Nephron (organoid): ENCODE measurements around the gene APCDD1.

ENCODE experiments used
- H3K27ac Mint-ChIP-seq, 3 experiments: 2 replicates each; pipeline ENCODE4 v1.8.0; 2020; ENCODE audit warnings: mixed read lengths in 3 of 3, mild to moderate bottlenecking in 2 of 3, moderate library complexity in 1 of 3
- H3K27me3 Mint-ChIP-seq: 2 replicates; pipeline ENCODE4 v1.8.0; 2021; ENCODE audit warnings: low read depth, mild to moderate bottlenecking, moderate library complexity, mixed read lengths
- H3K36me3 Mint-ChIP-seq: 2 replicates; pipeline ENCODE4 v1.8.0; 2020; ENCODE audit warnings: low read depth, mixed read lengths
- H3K4me1 Mint-ChIP-seq: 2 replicates; pipeline ENCODE4 v1.8.0; 2020; ENCODE audit warnings: mixed read lengths
- H3K4me3 Mint-ChIP-seq, 3 experiments: 2 replicates each; pipeline ENCODE4 v1.8.0; 2020; ENCODE audit warnings: mild to moderate bottlenecking in 3 of 3, mixed read lengths in 3 of 3, moderate library complexity in 2 of 3
- H3K9me3 Mint-ChIP-seq: 2 replicates; pipeline ENCODE4 v1.8.0; 2020; ENCODE audit warnings: mixed read lengths
- TF ChIP-seq, protein P1 (sequence below), 3 experiments: fragments of 200-600 bp; sonication (generic); IDR thresholded peaks; one replicate each; pipeline ENCODE4 v1.5.0; 2021; ENCODE audit warnings: antibody characterized with exemption in 3 of 3; ENCODE audit not compliant: unreplicated experiment in 3 of 3

Gene APCDD1

DNA sequence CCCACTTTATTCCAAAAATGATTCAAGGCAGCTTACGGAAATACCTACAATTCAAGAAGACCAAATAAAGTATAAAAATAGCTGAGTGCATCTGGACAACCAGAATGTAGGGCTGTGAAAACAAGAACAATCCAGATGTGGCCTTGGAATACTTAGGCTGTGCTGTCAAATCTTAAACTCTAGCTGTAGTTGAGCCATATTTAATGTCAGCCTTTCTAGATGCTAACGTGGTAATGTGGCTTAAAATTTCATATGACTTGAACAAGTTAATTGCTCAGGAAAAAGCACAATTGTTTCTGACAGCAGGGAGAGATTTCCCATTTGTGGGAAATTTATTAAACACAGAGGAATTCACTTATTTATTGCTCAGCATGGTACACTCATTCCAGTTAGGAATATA lies 56.8 kb downstream of the APCDD1 start:
- Mint-ChIP-seq H3K27me3 (peaks cover 4% of the 10 kb centered on the region), H3K4me3 (no peak overlapping the region), H3K9me3 (peaks cover 16% of the 10 kb centered on the region), H3K36me3 (peaks cover 11% of the 10 kb centered on the region), H3K4me1 (peaks cover 26% of the 10 kb centered on the region), H3K27ac (peak overlapping the region in 1 of 3 experiments; percentile 42)
- TF ChIP-seq, protein P1, sequence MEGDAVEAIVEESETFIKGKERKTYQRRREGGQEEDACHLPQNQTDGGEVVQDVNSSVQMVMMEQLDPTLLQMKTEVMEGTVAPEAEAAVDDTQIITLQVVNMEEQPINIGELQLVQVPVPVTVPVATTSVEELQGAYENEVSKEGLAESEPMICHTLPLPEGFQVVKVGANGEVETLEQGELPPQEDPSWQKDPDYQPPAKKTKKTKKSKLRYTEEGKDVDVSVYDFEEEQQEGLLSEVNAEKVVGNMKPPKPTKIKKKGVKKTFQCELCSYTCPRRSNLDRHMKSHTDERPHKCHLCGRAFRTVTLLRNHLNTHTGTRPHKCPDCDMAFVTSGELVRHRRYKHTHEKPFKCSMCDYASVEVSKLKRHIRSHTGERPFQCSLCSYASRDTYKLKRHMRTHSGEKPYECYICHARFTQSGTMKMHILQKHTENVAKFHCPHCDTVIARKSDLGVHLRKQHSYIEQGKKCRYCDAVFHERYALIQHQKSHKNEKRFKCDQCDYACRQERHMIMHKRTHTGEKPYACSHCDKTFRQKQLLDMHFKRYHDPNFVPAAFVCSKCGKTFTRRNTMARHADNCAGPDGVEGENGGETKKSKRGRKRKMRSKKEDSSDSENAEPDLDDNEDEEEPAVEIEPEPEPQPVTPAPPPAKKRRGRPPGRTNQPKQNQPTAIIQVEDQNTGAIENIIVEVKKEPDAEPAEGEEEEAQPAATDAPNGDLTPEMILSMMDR (IDR thresholded peaks at IDR 0.05; ENCODE audit: unreplicated experiment in 3 of 3) = no peak

DNA sequence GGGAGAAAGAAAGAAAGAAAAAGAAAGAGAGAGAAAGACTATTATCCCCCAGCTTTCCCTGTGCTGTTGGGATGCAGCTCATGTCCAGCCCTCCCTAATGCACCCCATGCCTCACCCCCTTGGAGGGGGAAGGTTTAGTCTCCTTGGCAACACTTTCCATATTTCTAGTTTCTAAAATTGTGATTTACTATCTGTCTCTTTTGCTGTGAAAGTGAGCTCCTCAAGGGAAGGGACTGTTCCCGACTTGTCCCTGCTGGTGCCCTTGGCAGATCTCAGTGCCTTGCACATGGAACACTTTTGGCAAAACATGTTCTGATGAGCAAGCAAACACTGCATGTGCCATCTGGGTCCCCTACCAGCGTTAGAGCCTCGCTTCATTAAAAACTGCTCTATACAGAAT lies 59.6 kb downstream of the APCDD1 start:
- H3K27ac Mint-ChIP-seq = peak overlapping the region; percentile 56 to 84 (median 73)
- TF ChIP-seq, protein P1 (IDR thresholded peaks at IDR 0.05; ENCODE audit: unreplicated experiment in 3 of 3) = no peak
- H3K4me1 Mint-ChIP-seq = peaks cover 39% of the 10 kb centered on the region
- H3K4me3 Mint-ChIP-seq = no peak overlapping the region
- H3K27me3 Mint-ChIP-seq = peaks cover 10% of the 10 kb centered on the region
- peaks cover 4% of the 10 kb centered on the region for H3K9me3 Mint-ChIP-seq
- H3K36me3 Mint-ChIP-seq = no peaks in the 10 kb centered on the region

DNA sequence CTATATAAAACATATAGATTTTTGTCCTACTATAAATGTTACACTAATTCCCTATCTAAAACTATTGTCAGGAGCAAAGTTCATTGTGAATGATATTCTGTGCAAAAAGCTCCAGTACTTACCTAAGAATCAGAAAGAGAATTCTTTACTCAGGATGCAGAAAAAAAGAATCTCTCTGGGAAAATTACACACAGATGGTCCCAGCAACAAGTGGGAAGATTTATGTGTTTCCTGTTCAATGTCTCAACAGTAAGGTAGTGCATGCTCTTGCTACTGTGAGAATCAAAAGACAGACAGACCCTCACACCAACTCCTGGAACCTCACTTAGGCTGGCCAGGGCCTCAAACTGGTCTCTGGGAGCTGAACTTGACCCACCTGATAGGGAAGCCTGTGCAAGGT lies 60.2 kb downstream of the APCDD1 start:
- peaks cover 10% of the 10 kb centered on the region for H3K27me3 Mint-ChIP-seq
- TF ChIP-seq, protein P1 (IDR thresholded peaks at IDR 0.05; ENCODE audit: unreplicated experiment in 3 of 3) = no peak
- H3K27ac Mint-ChIP-seq = peak overlapping the region; percentile 18 to 73 (median 56)
- no peaks in the 10 kb centered on the region for H3K36me3 Mint-ChIP-seq
- H3K9me3 Mint-ChIP-seq = peaks cover 4% of the 10 kb centered on the region
- no peak overlapping the region for H3K4me3 Mint-ChIP-seq
- H3K4me1 Mint-ChIP-seq = peaks cover 44% of the 10 kb centered on the region

GRCh38 chr18:10515456-10515855 lies 61.0 kb downstream of the APCDD1 start:
- TF ChIP-seq, protein P1 (IDR thresholded peaks at IDR 0.05; ENCODE audit: unreplicated experiment in 3 of 3) = no peak
- Mint-ChIP-seq H3K36me3 (no peaks in the 10 kb centered on the region), H3K4me3 (no peak overlapping the region), H3K27ac (no peak overlapping the region), H3K9me3 (peaks cover 2% of the 10 kb centered on the region), H3K4me1 (peaks cover 52% of the 10 kb centered on the region), H3K27me3 (peaks cover 10% of the 10 kb centered on the region)

- Mint-ChIP-seq H3K9me3 (peaks cover 2% of the 10 kb centered on the region), H3K4me3 (no peak overlapping the region), H3K36me3 (no peaks in the 10 kb centered on the region), H3K27ac (peak overlapping the region in 2 of 3 experiments; percentile 12 to 28), H3K4me1 (peaks cover 51% of the 10 kb centered on the region), H3K27me3 (peaks cover 10% of the 10 kb centered on the region)
- TF ChIP-seq, protein P1 (IDR thresholded peaks at IDR 0.05; ENCODE audit: unreplicated experiment in 3 of 3) = no peak
Observed at GRCh38 chr18:10516078-10516477, 61.6 kb downstream of the APCDD1 start.

DNA sequence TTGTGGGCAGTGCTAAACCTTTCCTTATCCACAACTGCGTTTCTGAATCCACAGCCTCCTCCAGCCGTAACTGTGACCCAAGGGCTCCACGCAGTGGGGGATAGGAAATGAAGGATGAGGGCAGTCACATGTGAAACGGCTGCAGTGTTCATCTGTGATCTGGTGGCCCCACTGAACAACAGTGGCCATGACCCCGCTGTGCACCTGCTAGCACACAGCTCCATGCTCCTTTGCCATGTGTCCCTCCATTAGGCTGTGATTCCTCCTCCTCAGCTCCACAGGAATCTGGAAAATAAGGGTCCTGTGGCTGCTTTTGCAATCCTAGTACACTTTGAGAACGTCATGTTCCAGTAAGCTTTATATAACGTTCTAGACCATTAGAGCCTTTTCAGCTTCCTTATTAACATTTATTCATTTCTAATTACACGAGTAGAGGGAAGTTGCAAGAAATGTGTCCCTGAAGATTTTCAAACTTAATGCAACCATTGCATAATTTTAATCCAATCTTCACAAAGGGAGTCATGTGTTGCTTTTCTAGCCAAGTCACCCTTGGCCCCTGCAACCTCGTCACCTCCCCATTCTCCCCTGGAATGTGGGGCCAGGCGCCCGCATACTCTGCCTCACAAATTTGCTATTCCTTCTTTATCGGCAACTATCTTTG lies 64.3 kb downstream of the APCDD1 start:
- H3K27me3 Mint-ChIP-seq = peaks cover 5% of the 10 kb centered on the region
- peaks cover 44% of the 10 kb centered on the region for H3K4me1 Mint-ChIP-seq
- H3K9me3 Mint-ChIP-seq = peaks cover 2% of the 10 kb centered on the region
- H3K27ac Mint-ChIP-seq = peak overlapping the region; percentile 23 to 82 (median 59)
- no peaks in the 10 kb centered on the region for H3K36me3 Mint-ChIP-seq
- H3K4me3 Mint-ChIP-seq = peak overlapping the region in 1 of 3 experiments; percentile 20
- TF ChIP-seq, protein P1 (IDR thresholded peaks at IDR 0.05; ENCODE audit: unreplicated experiment in 3 of 3) = peak; percentile 47 to 57 (median 47)
